ENCODE results near the gene HNRNPA1L2.
"Not testable (repeated sequence)": the region's sequence is repeated elsewhere in the genome, so short reads cannot be mapped to it uniquely, and the experiment has no call there.

Gene HNRNPA1L2

GRCh38 chr13:52642131-52642530 lies at the start of gene HNRNPA1L2:
Gene HNRNPA1L2 (plus strand): TSS chr13:52642431. CDS start chr13:52642493, 62 bp downstream.
- no peak for DNase-seq (ENCODE audit: low read depth)

GRCh38 chr13:52593175-52593574 lies 49.1 kb upstream of the HNRNPA1L2 start:
- DNase-seq (ENCODE audit: low read depth), result not testable (repeated sequence)

- not testable (repeated sequence) for DNase-seq (ENCODE audit: low read depth)
These were observed 48.4 kb upstream of the HNRNPA1L2 start for GRCh38 chr13:52593812-52594211.

GRCh38 chr13:52594295-52594694 lies 47.9 kb upstream of the HNRNPA1L2 start:
- not testable (repeated sequence) for DNase-seq (ENCODE audit: low read depth)

- DNase-seq (ENCODE audit: low read depth), result no peak
These were observed 44.6 kb upstream of the HNRNPA1L2 start for GRCh38 chr13:52597676-52598075.

GRCh38 chr13:52599037-52599847 lies 43.0 kb upstream of the HNRNPA1L2 start:
- peak; percentile 38 for DNase-seq (ENCODE audit: low read depth)

- no peak for DNase-seq (ENCODE audit: low read depth)
These were observed 42.2 kb upstream of the HNRNPA1L2 start for GRCh38 chr13:52599848-52600603.

- DNase-seq (ENCODE audit: low read depth), result no peak
These were observed 41.6 kb upstream of the HNRNPA1L2 start for GRCh38 chr13:52600666-52601065.

GRCh38 chr13:52603316-52603715 lies 38.9 kb upstream of the HNRNPA1L2 start:
- not testable (repeated sequence) for DNase-seq (ENCODE audit: low read depth)

- DNase-seq (ENCODE audit: low read depth), result not testable (repeated sequence)
These were observed 36.1 kb upstream of the HNRNPA1L2 start for GRCh38 chr13:52606126-52606525.

- not testable (repeated sequence) for DNase-seq (ENCODE audit: low read depth)
These were observed 35.4 kb upstream of the HNRNPA1L2 start for GRCh38 chr13:52606795-52607194.

GRCh38 chr13:52608184-52608583 lies 34.0 kb upstream of the HNRNPA1L2 start:
- DNase-seq (ENCODE audit: low read depth), result not testable (repeated sequence)

- not testable (repeated sequence) for DNase-seq (ENCODE audit: low read depth)
These were observed 33.1 kb upstream of the HNRNPA1L2 start for GRCh38 chr13:52609013-52609606.

- DNase-seq (ENCODE audit: low read depth), result not testable (repeated sequence)
These were observed 32.1 kb upstream of the HNRNPA1L2 start for GRCh38 chr13:52610158-52610557.

- no peak for DNase-seq (ENCODE audit: low read depth)
These were observed 27.0 kb upstream of the HNRNPA1L2 start for GRCh38 chr13:52615134-52615801.

GRCh38 chr13:52615812-52616211 lies 26.4 kb upstream of the HNRNPA1L2 start:
- DNase-seq (ENCODE audit: low read depth), result no peak

- DNase-seq (ENCODE audit: low read depth), result peak; percentile 30
These were observed 24.9 kb upstream of the HNRNPA1L2 start for GRCh38 chr13:52617070-52618060.

GRCh38 chr13:52631083-52631690 lies 11.0 kb upstream of the HNRNPA1L2 start:
- not testable (repeated sequence) for DNase-seq (ENCODE audit: low read depth)

GRCh38 chr13:52638666-52639328 lies 3.4 kb upstream of the HNRNPA1L2 start:
- DNase-seq (ENCODE audit: low read depth), result no peak

- no peak for DNase-seq (ENCODE audit: low read depth)
These were observed 1.9 kb downstream of the HNRNPA1L2 start for GRCh38 chr13:52644108-52644507.

Data from non-pigmented ciliary epithelial cell (primary cell).